PFSK-1 (cell line): ENCODE measurements around the gene ACTRT2.

ENCODE experiments used
- FOXP2 ChIP-seq: optimal IDR thresholded peaks from 2 replicates; pipeline ENCODE3; 2011; ENCODE audit warnings: borderline replicate concordance, control low read depth, inconsistent platforms; ENCODE audit not compliant: insufficient read depth; ENCODE audit errors: extremely low read length, extremely low read depth
- POLR2AphosphoS5 ChIP-seq: IDR thresholded peaks from 2 replicates; pipeline ENCODE4 v1.6.1; 2012; ENCODE audit warnings: low read depth, mild to moderate bottlenecking, control low read depth, low read length, moderate library complexity
- REST ChIP-seq, 2 experiments: IDR thresholded peaks; 2 replicates each; pipeline versions ENCODE4 v1.6.1 to v1.8.0; 2011 to 2012; ENCODE audit warnings: low read depth in 2 of 2, low read length in 2 of 2, control low read depth in 1 of 2, inconsistent platforms in 1 of 2, mild to moderate bottlenecking in 1 of 2, moderate library complexity in 1 of 2; ENCODE audit not compliant: insufficient read depth in 1 of 2
- SIN3A ChIP-seq: IDR thresholded peaks from 2 replicates; pipeline ENCODE4 v1.6.1; 2012; ENCODE audit warnings: mild to moderate bottlenecking, low read length, moderate library complexity, borderline replicate concordance; ENCODE audit not compliant: insufficient read depth
- TAF1 ChIP-seq: IDR thresholded peaks from 2 replicates; pipeline ENCODE4 v1.6.1; 2012; ENCODE audit warnings: low read length, control low read depth, borderline replicate concordance; ENCODE audit not compliant: insufficient read depth

Gene ACTRT2

GRCh38 chr1:2973601-2974593 lies 47.4 kb upstream of the ACTRT2 start:
- no peak for TF ChIP-seq SIN3A
- TF ChIP-seq POLR2AphosphoS5: no peak
- no peak for TF ChIP-seq REST (IDR thresholded peaks at IDR 0.05; ENCODE audit: insufficient read depth in 1 of 2, low read depth in 2 of 2, low read length in 2 of 2)
- no peak for TF ChIP-seq FOXP2
- TF ChIP-seq TAF1: no peak

- TF ChIP-seq SIN3A (no peak), REST (IDR thresholded peaks at IDR 0.05; ENCODE audit: insufficient read depth in 1 of 2, low read depth in 2 of 2, low read length in 2 of 2) (no peak), FOXP2 (no peak), TAF1 (no peak), POLR2AphosphoS5 (no peak)
These were observed 46.5 kb upstream of the ACTRT2 start for GRCh38 chr1:2974701-2975301.

- no peak for TF ChIP-seq TAF1
- no peak for TF ChIP-seq SIN3A
- no peak for TF ChIP-seq POLR2AphosphoS5
- TF ChIP-seq REST (IDR thresholded peaks at IDR 0.05; ENCODE audit: insufficient read depth in 1 of 2, low read depth in 2 of 2, low read length in 2 of 2): no peak
- no peak for TF ChIP-seq FOXP2
These were observed 45.6 kb upstream of the ACTRT2 start for GRCh38 chr1:2975466-2976179.

GRCh38 chr1:2976180-2976562 lies 45.1 kb upstream of the ACTRT2 start:
- no peak for TF ChIP-seq FOXP2
- no peak for TF ChIP-seq TAF1
- TF ChIP-seq REST (IDR thresholded peaks at IDR 0.05; ENCODE audit: insufficient read depth in 1 of 2, low read depth in 2 of 2, low read length in 2 of 2): no peak
- no peak for TF ChIP-seq POLR2AphosphoS5
- no peak for TF ChIP-seq SIN3A
